IPS DF 6.9 (cell line): ENCODE data around the gene CSTF1.

ENCODE experiments used
- DNase-seq: peaks from one replicate; pipeline ENCODE4 v3.0.0-alpha.2; 2013; ENCODE audit warnings: low read depth, low spot score
- H3K27ac ChIP-seq: one replicate; pipeline ENCODE4 v1.5.1; 2013; ENCODE audit warnings: low read length, control low read depth
- H3K27me3 ChIP-seq: 2 replicates; pipeline ENCODE4 v1.6.1; 2013; ENCODE audit warnings: mild to moderate bottlenecking, low read length; ENCODE audit not compliant: control insufficient read depth, insufficient read depth
- H3K36me3 ChIP-seq: 2 replicates; pipeline ENCODE4 v1.6.1; 2013; ENCODE audit warnings: low read length; ENCODE audit not compliant: control insufficient read depth, insufficient read depth
- H3K4me1 ChIP-seq: 2 replicates; pipeline ENCODE4 v1.6.1; 2013; ENCODE audit warnings: low read length; ENCODE audit not compliant: control insufficient read depth, insufficient read depth
- H3K4me3 ChIP-seq: 2 replicates; pipeline ENCODE4 v1.5.1; 2013; ENCODE audit warnings: mild to moderate bottlenecking, low read length
- H3K9me3 ChIP-seq: 2 replicates; pipeline ENCODE4 v1.6.1; 2013; ENCODE audit warnings: low read length, inconsistent platforms; ENCODE audit not compliant: control insufficient read depth, insufficient read depth
- WGBS: extraction: QIAGEN DNeasy Blood & Tissue Kit; methylation state at CpG from one replicate; pipeline ENCODE4 v1.1.7; 2013; ENCODE audit warnings: mixed read lengths, missing lambda C conversion rate; ENCODE audit not compliant: insufficient read length, insufficient coverage; 5-methylcytosine and 5-hydroxymethylcytosine counted together

The CSTF1 gene

DNA sequence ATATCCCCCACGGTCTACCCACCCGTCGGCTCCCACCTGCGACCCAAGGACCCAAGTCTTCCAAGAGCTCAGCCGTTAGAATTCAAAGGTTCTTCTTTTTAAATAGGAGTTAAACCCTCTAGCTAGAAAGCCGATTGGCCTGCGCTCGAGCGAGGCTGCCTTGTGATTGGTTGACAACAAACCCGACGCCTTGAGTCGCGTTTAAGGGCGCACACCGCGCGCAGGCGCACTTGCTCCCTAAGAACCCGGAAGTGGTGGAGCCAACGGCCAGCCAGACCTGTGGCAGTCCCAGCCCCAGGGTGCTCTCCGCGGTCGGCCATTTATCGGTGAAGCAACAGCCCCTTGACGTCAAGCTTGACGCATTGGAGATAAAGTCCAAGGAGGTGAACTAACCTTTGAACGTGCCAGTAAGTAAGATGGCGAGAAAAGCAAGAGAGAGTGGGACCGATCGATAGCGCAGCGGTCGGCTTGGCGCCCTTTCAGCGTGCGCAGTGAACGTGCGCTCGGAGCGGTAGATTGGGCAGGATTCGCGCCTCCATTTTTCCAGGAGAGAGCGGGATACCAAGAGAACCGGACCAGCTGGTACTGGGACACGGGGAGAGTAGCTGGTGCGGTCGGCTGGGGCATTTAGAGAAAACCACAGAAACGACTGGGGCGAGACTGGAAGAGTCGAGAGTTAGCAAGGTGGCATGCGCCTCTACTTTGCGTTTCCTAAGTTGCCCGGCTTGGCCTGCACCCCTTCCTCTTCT, at the start of gene CSTF1, which contains the start of gene AURKA:
Gene CSTF1, plus strand, starts transcription at position 514 of the 749 bp plus-strand sequence. CDS start 2,908 bp downstream, outside the sequence.
Gene AURKA, minus strand, starts transcription at position 84 of the 749 bp plus-strand sequence. CDS start 4,018 bp downstream, outside the sequence.
- Histone ChIP-seq H3K27ac (no peak within 1 kb of the TSS), H3K4me3 (peak within 1 kb of the TSS; percentile 86), H3K9me3 (no peaks in the 10 kb centered on the region), H3K27me3 (no peaks in the 10 kb centered on the region), H3K36me3 (peaks cover 9% of the 10 kb centered on the region; the same call in 1 of the 2 replicates), H3K4me1 (no peaks in the 10 kb centered on the region)
- DNase-seq, result peak; percentile 97
- WGBS, result no CpG with 5 or more reads among the region's 53 CpGs

DNA sequence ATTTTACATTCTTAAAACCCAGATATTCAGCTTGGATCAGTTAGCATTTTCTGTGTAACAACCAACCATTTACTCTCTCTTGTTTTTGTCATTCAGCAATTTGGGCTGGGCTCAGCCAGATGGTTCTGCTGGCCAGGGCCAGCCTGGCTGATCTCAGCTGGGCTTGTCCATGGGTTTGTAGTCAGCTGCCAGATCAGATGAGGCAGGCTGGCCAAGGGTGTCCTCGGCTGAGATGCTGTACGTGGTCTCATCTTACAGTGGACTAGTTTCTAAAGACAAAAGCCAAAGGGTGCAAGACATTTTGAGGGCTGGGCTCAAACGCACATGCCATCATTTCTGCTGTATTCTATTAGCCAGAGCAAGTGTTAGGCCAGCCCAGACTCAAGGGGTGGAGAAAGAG, 49.7 kb upstream of the CSTF1 start:
- no peaks in the 10 kb centered on the region; the same call in 1 of the 2 replicates for H3K27me3 ChIP-seq
- DNase-seq, result no peak
- no peak overlapping the region for H3K27ac ChIP-seq
- H3K36me3 ChIP-seq, result no peaks in the 10 kb centered on the region
- WGBS, result no CpG with 5 or more reads among the region's 3 CpGs
- no peaks in the 10 kb centered on the region for H3K4me1 ChIP-seq
- no peak overlapping the region for H3K4me3 ChIP-seq
- no peaks in the 10 kb centered on the region for H3K9me3 ChIP-seq

- Histone ChIP-seq H3K36me3 (no peaks in the 10 kb centered on the region), H3K27me3 (no peaks in the 10 kb centered on the region; the same call in 1 of the 2 replicates), H3K4me3 (peak overlapping the region; percentile 21; the same call in 1 of the 2 replicates), H3K4me1 (no peaks in the 10 kb centered on the region), H3K9me3 (no peaks in the 10 kb centered on the region), H3K27ac (no peak overlapping the region)
- no CpG with 5 or more reads among the region's 41 CpGs for WGBS
- DNase-seq, result peak; percentile 70
These were observed 48.5 kb upstream of the CSTF1 start for GRCh38 chr20:56343861-56344381.

DNA sequence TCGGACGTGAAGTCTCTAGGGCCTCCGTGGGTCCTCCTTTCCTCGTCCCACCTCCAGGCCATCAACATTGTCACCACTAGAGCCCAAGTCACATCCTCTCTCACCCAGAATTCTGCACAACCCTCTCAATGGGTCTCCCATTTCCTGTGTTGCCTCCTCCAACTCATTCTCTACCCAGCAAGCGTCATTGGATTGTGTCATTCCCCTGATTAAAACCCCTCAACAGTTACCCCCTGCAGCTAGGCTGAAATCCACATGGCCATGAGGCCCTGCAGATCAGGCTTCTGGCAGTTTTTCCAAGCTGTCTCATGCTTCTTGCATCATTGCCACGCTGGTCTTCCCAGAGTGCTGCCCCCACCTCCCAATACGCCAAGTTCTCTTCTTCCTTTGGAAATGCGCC, 46.5 kb upstream of the CSTF1 start:
- Histone ChIP-seq H3K36me3 (no peaks in the 10 kb centered on the region), H3K27me3 (no peaks in the 10 kb centered on the region; the same call in 1 of the 2 replicates), H3K9me3 (no peaks in the 10 kb centered on the region), H3K27ac (no peak overlapping the region), H3K4me3 (no peak overlapping the region), H3K4me1 (no peaks in the 10 kb centered on the region)
- no peak for DNase-seq
- WGBS, result no CpG with 5 or more reads among the region's 8 CpGs

DNA sequence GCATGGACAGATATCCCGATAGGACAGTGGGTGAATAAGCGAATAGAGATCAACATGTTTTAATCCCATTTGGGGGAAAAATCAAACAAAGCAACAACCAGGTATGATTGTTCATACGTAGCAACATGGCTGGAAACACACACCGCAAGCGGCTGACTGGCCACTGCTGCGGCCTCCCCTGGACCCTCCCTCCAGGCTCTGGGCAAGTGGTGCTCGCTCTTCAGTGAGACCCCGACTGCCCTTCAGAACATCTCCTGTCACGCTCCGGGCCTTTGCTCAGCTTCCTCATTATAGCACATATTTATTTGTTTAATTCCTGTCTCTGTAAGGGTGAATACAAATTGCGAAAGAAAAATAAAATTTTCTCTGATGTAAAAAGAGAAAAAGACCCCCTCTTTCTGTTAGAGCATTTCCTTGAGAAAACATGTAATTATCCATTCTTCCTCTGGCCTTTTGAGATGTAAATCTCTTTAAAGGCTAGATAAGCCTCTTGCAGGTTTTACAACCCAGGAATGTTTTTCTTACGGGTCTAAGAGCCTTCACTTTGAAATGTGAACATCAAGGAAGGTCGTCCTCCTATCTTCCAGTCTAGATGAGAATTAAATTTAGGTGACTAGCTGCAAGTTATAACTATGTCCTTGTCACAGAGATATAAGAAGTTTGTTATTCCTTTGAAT, 44.7 kb upstream of the CSTF1 start:
- Histone ChIP-seq H3K36me3 (no peaks in the 10 kb centered on the region), H3K4me1 (no peaks in the 10 kb centered on the region), H3K27ac (no peak overlapping the region), H3K9me3 (no peaks in the 10 kb centered on the region), H3K27me3 (no peaks in the 10 kb centered on the region; the same call in 1 of the 2 replicates), H3K4me3 (no peak overlapping the region)
- no CpG with 5 or more reads among the region's 13 CpGs for WGBS
- no peak for DNase-seq

DNA sequence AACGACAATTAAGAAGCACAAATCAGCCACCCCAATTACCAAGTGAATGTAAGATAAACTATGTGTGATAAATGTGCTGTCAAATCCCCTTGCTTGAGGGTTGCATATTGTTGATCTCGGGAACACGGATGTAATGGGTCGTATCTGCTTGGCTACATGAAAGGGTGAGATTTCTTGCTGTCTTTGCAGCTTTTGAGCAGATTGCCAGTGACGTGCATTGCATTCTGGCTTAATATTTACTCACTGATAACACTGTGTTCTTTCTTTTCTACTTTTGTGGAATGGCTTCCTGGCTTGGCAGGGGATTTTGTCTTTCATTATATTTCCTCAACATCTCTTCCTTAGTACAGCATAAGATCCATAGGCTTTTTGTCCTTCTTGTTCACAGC, 44.1 kb upstream of the CSTF1 start:
- Histone ChIP-seq H3K27me3 (no peaks in the 10 kb centered on the region; the same call in 1 of the 2 replicates), H3K4me3 (no peak overlapping the region), H3K9me3 (no peaks in the 10 kb centered on the region), H3K36me3 (no peaks in the 10 kb centered on the region), H3K4me1 (no peaks in the 10 kb centered on the region), H3K27ac (no peak overlapping the region)
- no peak for DNase-seq
- WGBS, result no CpG with 5 or more reads among the region's 5 CpGs

DNA sequence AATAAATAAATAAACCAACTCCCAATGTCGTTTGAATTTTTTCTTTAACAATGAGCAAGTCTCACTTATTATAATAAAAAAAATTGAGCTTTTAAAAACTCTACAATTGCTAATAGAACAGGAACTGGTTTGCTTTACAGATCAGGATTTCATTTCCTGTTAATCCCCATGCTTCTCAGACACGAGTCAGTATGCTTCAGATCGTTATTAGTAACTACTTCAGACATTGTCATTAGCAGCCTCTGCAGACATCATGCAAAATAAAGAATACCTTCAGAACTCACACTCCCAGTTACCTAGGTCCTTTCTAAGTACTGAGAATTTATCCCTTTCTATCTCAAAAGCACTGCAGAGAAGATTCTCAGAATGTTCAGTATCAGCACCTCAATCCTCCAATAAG, 43.7 kb upstream of the CSTF1 start:
- Histone ChIP-seq H3K36me3 (no peaks in the 10 kb centered on the region), H3K9me3 (no peaks in the 10 kb centered on the region), H3K27me3 (no peaks in the 10 kb centered on the region), H3K4me3 (no peak overlapping the region), H3K27ac (no peak overlapping the region), H3K4me1 (no peaks in the 10 kb centered on the region)
- WGBS, result no CpG with 5 or more reads among the region's 3 CpGs
- DNase-seq, result no peak

DNA sequence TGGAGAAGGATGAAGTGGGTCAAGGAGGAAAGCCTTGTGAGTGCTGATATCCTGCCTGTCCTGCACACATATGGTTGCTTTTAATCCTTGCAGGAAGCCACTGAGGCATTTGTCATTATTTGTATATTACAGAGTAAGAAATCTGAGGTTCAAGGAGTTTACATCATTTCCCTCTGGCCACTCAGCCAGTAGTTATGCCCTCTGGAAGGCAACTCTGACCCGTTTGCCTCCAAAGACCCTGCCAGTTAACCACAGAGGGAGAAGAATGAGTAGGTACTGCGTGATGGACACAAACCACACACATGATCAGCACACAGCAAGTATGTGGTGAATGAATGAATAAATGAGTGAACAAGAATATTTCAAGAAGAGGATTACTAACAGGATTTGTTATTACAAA, 41.6 kb upstream of the CSTF1 start:
- no CpG with 5 or more reads among the region's 2 CpGs for WGBS
- no peak overlapping the region for H3K27ac ChIP-seq
- H3K4me3 ChIP-seq, result no peak overlapping the region
- no peaks in the 10 kb centered on the region for H3K27me3 ChIP-seq
- H3K36me3 ChIP-seq, result no peaks in the 10 kb centered on the region
- DNase-seq, result no peak
- no peaks in the 10 kb centered on the region for H3K4me1 ChIP-seq
- H3K9me3 ChIP-seq, result no peaks in the 10 kb centered on the region

DNA sequence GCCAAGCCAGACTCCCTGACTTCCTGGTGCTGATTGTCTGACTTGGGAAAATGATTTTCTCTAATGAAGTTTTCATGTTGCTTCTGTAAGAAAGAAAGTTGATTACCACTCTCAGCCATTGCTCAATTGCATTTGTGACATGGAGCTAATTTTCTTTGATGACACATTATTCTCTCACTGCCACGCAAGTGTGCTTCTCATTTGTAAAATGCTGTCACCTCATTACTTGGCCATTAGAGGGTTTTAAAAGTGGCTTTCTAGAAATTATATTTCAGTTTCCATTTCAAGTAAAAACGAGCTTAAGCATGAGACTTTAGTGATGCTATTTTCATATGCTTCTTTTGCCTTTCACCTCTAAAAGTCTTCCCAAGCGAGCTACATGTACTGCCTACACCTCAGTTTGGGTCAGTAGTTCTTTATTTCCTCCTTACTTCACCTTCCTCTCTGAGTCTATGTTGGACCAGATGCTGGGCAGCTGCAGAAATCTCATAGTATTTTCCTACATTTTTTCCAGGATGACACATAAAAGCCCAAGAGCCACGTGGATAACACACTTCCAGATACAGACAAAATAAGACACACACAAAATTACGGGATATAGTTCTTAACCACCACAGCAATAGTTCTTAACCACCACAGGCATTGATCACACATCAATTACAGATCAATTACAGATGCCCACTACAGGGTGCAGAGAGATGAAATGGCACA, 39.9 kb upstream of the CSTF1 start:
- no CpG with 5 or more reads among the region's 5 CpGs for WGBS
- Histone ChIP-seq H3K36me3 (no peaks in the 10 kb centered on the region), H3K27ac (no peak overlapping the region), H3K4me1 (no peaks in the 10 kb centered on the region), H3K4me3 (no peak overlapping the region), H3K27me3 (no peaks in the 10 kb centered on the region), H3K9me3 (no peaks in the 10 kb centered on the region)
- DNase-seq, result no peak

DNA sequence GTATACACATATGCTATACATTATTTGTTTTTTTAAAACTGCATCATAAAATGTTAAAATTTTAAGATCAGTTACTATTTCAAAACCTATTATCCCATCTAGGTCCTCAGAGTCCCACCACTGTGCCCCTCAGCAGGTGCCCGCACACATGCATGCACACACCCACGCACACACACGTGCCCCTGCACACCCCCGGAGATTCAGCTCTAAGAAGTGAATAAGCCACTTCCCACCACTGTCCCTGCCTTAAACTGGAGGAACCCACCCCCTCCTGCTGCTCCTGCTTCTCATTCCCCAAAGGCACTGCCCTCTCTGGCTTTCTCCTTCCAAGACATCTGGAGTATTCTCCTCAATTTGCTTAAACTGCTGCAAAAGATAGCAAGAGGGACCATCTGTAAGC, 39.1 kb upstream of the CSTF1 start:
- Histone ChIP-seq H3K9me3 (no peaks in the 10 kb centered on the region), H3K27me3 (no peaks in the 10 kb centered on the region), H3K4me3 (no peak overlapping the region), H3K27ac (no peak overlapping the region), H3K4me1 (no peaks in the 10 kb centered on the region), H3K36me3 (no peaks in the 10 kb centered on the region)
- no CpG with 5 or more reads among the region's 4 CpGs for WGBS
- DNase-seq, result no peak
